Suppressor macrophage treated with lipopolysaccharide for 4 hours (primary cell): ENCODE results near the gene SBNO1.
"Not testable (repeated sequence)": the region's sequence is repeated elsewhere in the genome, so short reads cannot be mapped to it uniquely, and the experiment has no call there.

ENCODE experiments used
- DNase-seq: peaks from one replicate; pipeline ENCODE4 v3.0.0-alpha.2; 2020

SBNO1 gene

GRCh38 chr12:123364532-123365024, at the start of gene SBNO1:
Gene SBNO1, minus strand, starts transcription at chr12:123364847. Its CDS starts 14,406 bp downstream, at chr12:123350441.
- peak; percentile 97 for DNase-seq

GRCh38 chr12:123410041-123410412, 45.4 kb upstream of the SBNO1 start:
- no peak for DNase-seq

GRCh38 chr12:123409284-123410040, 44.8 kb upstream of the SBNO1 start:
- not testable (repeated sequence) for DNase-seq

GRCh38 chr12:123408619-123409018, 44.0 kb upstream of the SBNO1 start:
- DNase-seq, result not testable (repeated sequence)

- DNase-seq, result not testable (repeated sequence)
These were observed 43.3 kb upstream of the SBNO1 start for GRCh38 chr12:123407934-123408333.

- not testable (repeated sequence) for DNase-seq
These were observed 42.6 kb upstream of the SBNO1 start for GRCh38 chr12:123407269-123407668.

GRCh38 chr12:123404581-123404980, 39.9 kb upstream of the SBNO1 start:
- no peak for DNase-seq

GRCh38 chr12:123401753-123402683, 37.4 kb upstream of the SBNO1 start:
- no peak for DNase-seq

- no peak for DNase-seq
These were observed 34.6 kb upstream of the SBNO1 start for GRCh38 chr12:123399255-123399617.

GRCh38 chr12:123398550-123399254, 34.1 kb upstream of the SBNO1 start:
- DNase-seq, result no peak

- DNase-seq, result no peak
These were observed 33.5 kb upstream of the SBNO1 start for GRCh38 chr12:123398177-123398549.

GRCh38 chr12:123397400-123397799, 32.8 kb upstream of the SBNO1 start:
- DNase-seq, result no peak

GRCh38 chr12:123396954-123397353, 32.3 kb upstream of the SBNO1 start:
- DNase-seq, result no peak

- DNase-seq, result no peak
These were observed 31.9 kb upstream of the SBNO1 start for GRCh38 chr12:123396543-123396942.

GRCh38 chr12:123395236-123395635, 30.6 kb upstream of the SBNO1 start:
- DNase-seq, result no peak

- no peak for DNase-seq
These were observed 29.1 kb upstream of the SBNO1 start for GRCh38 chr12:123393747-123394146.

GRCh38 chr12:123391546-123392343, 27.1 kb upstream of the SBNO1 start:
- no peak for DNase-seq

GRCh38 chr12:123390498-123391426, 26.1 kb upstream of the SBNO1 start:
- peak; percentile 55 for DNase-seq

- DNase-seq, result no peak
These were observed 25.1 kb upstream of the SBNO1 start for GRCh38 chr12:123389560-123390351.

- no peak for DNase-seq
These were observed 24.4 kb upstream of the SBNO1 start for GRCh38 chr12:123388951-123389559.
